Pancreas (tissue), 10 donors: Measurements from ENCODE around the gene TUNAR. TPM values are rescaled to one million over a fixed set of nuclear protein-coding genes. Genes with fewer than 3 reads are reported as not detected.

Experiments
- ATAC-seq, 4 donors: fragments of 200-7000 bp; cut with Tn5 transposase; one replicate each; pipeline versions ENCODE4 v1.8.0 to v1.9.1; 2020; ENCODE audit warnings: mild to moderate bottlenecking in 4 of 4, moderate library complexity in 4 of 4
- DNase-seq, 6 donors: peaks; one replicate each; pipeline ENCODE4 v3.0.0-alpha.2; 2020
- FAIRE-seq: peaks from 2 replicates; lab custom pipeline; 2012; peaks lifted over from hg19 to GRCh38; lab: Jason Lieb, UNC
- H3K27ac ChIP-seq, 4 donors: fragments of 200-600 bp; sonication (generic); 1 replicate in 3 of 4; 2 replicates in 1 of 4; pipeline versions ENCODE4 v1.5.0 to v1.8.0; 2020
- H3K27me3 ChIP-seq, 4 donors: fragments of 200-600 bp; one replicate each; pipeline ENCODE4 v1.8.0; 2021
- H3K36me3 ChIP-seq, 3 donors: fragments of 200-600 bp; sonication (generic) in 1 of 3; one replicate each; pipeline versions ENCODE4 v1.5.0 to v1.8.0; 2020 to 2021
- H3K4me1 ChIP-seq, 3 donors: fragments of 200-600 bp; one replicate each; pipeline ENCODE4 v1.8.0; 2021
- H3K4me3 ChIP-seq, 4 donors: fragments of 200-600 bp; sonication (generic) in 2 of 4; one replicate each; pipeline versions ENCODE4 v1.5.0 to v1.8.0; 2020 to 2021
- H3K9me3 ChIP-seq, 4 donors: fragments of 200-600 bp; one replicate each; pipeline ENCODE4 v1.8.0; 2021
- WGBS, 2 donors: extraction: QIAGEN DNeasy Blood & Tissue Kit; methylation state at CpG; one replicate each; pipeline ENCODE4 v1.1.7; 2013; 5-methylcytosine and 5-hydroxymethylcytosine counted together
- intact Hi-C, 3 donors: fragments of 100-400 bp; cut with DNase I; formaldehyde crosslinking; loops; one replicate each; pipeline versions ENCODE4 v1.11.1 to v1.14.2; 2022
- polyA plus RNA-seq, 2 donors: library from polyadenylated mRNA; stranded (reverse); fragments of 200-250 nt; gene quantifications; one replicate each; pipeline ENCODE4 v1.2.3, GENCODE V29; 2013
- total RNA-seq, 6 donors: library from RNA; stranded (reverse); fragmentation: NEBNext Ultra II Directional in 4 of 6; extraction: Animal tissue kit (Norgen Biotek cat#: 25700) in 4 of 6; gene quantifications; one replicate each; pipeline versions ENCODE4 v1.2.1 to v1.2.4, GENCODE V29; 2021 to 2023
- TF ChIP-seq, protein P1 (sequence below), 4 donors: fragments of 200-600 bp; sonication (generic) in 3 of 4; IDR thresholded peaks; one replicate each; pipeline versions ENCODE4 v1.5.0 to v1.8.0; 2021; ENCODE audit warnings: antibody characterized with exemption in 4 of 4
- donor health status: healthy with polysubstance abuse.
- donor health status: DM: no; HTN: no; CAD: no; lungs with moderate emphysema.
- donor health status: DM: no; HTN: no; CAD: no.
- donor health status: control.
- donor health status: control.
- donor health status: Bipolar disorder and iron deficiency.
- donor health status: DM: yes; HTN: yes; CAD: no.
- donor health status: DM: no; HTN: no; CAD: no.
- donor health status: DM: no; HTN: no; CAD: no.
- donor health status: DM: yes; HTN: yes; CAD: no.

Gene TUNAR
- total and polyA plus RNA-seq, 8 donors, result 0.23 to 12.7 (median 1.0) TPM

DNA sequence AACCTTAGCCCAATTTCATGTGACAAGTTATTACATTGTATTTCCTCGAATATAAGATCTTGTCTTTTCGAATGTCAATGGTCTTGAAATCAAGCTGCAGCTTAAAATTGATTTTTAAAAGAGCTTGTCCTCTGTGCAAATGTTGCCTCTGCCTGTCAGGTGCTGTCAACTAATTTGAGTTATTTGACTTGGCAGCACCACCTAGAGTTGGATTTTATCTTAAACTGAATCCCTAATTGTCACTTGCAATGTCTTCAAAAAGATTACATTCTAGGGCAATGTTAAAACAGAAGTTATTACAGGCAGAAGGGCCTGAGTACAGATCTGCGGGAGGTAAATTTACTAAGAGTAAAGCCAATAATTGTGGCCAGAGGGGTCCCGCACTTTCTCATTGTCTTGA lies 26.2 kb upstream of the TUNAR start:
- ATAC-seq, result no peak
- intact Hi-C loops, result no loop called here
- no peaks in the 10 kb centered on the region for H3K9me3 ChIP-seq
- TF ChIP-seq, protein P1, sequence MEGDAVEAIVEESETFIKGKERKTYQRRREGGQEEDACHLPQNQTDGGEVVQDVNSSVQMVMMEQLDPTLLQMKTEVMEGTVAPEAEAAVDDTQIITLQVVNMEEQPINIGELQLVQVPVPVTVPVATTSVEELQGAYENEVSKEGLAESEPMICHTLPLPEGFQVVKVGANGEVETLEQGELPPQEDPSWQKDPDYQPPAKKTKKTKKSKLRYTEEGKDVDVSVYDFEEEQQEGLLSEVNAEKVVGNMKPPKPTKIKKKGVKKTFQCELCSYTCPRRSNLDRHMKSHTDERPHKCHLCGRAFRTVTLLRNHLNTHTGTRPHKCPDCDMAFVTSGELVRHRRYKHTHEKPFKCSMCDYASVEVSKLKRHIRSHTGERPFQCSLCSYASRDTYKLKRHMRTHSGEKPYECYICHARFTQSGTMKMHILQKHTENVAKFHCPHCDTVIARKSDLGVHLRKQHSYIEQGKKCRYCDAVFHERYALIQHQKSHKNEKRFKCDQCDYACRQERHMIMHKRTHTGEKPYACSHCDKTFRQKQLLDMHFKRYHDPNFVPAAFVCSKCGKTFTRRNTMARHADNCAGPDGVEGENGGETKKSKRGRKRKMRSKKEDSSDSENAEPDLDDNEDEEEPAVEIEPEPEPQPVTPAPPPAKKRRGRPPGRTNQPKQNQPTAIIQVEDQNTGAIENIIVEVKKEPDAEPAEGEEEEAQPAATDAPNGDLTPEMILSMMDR (IDR thresholded peaks at IDR 0.05), result no peak
- H3K27me3 ChIP-seq, result no peaks in the 10 kb centered on the region
- 54 to 58% methylated on average over 4 of the region's 4 CpGs for WGBS, 2 donors
- no peak overlapping the region for H3K4me3 ChIP-seq
- DNase-seq, result no peak
- no peak overlapping the region for H3K27ac ChIP-seq
- FAIRE-seq, result no peak
- H3K36me3 ChIP-seq, result no peaks in the 10 kb centered on the region
- no peaks in the 10 kb centered on the region for H3K4me1 ChIP-seq

DNA sequence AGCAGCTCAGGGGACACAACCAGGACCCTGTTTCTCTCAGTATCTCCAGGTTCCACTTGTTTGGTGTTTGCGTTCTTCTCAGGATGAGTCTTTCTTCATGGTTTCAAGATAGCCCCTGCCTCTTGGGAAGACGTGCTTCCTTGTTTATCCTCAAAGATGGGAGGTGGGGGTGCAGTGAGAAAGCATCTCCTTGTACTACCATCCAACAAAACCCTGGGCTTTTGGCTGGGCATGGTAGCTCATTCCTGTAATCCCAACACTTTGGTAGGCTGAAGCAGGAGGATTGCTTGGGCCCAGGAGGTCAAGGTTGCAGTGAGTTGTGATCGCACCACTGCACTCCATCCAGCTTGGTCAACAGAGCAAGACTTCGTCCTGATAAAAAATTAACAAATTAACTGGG lies 21.0 kb upstream of the TUNAR start:
- DNase-seq (no peak), ATAC-seq (no peak), FAIRE-seq (no peak)
- TF ChIP-seq, protein P1 (IDR thresholded peaks at IDR 0.05), result no peak
- Histone ChIP-seq H3K4me3 (no peak overlapping the region), H3K27me3 (no peaks in the 10 kb centered on the region), H3K9me3 (no peaks in the 10 kb centered on the region), H3K36me3 (no peaks in the 10 kb centered on the region), H3K27ac (no peak overlapping the region), H3K4me1 (no peaks in the 10 kb centered on the region)
- WGBS, 2 donors, result 63 to 65% methylated on average over 4 of the region's 4 CpGs
- intact Hi-C loops, result no loop called here

DNA sequence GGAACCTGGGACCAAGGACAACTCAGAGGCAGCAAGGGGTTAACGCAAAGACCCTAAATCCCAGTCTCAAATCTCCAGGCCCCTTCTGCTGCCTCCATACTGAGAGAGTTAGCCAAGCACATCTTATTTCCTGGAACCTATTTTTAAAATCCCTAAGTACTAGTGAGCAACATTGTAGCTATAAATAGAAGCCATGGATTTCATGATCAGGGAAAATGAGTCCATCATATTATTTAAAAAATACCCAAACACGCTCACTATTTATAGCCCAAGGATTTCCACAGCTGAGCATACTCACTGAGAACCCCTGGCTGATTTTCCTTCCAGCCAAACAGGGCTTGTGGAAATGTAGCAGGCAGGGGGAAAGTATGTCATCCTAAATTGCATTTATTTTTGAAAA lies 19.4 kb upstream of the TUNAR start:
- TF ChIP-seq, protein P1 (IDR thresholded peaks at IDR 0.05), result no peak
- Histone ChIP-seq H3K27me3 (no peaks in the 10 kb centered on the region), H3K27ac (no peak overlapping the region), H3K36me3 (no peaks in the 10 kb centered on the region), H3K4me1 (no peaks in the 10 kb centered on the region), H3K9me3 (no peaks in the 10 kb centered on the region), H3K4me3 (no peak overlapping the region)
- no peak for ATAC-seq
- WGBS, 2 donors, result 41 to 65% methylated on average over 2 of the region's 2 CpGs
- intact Hi-C loops, result no loop called here
- no peak for DNase-seq
- no peak for FAIRE-seq

DNA sequence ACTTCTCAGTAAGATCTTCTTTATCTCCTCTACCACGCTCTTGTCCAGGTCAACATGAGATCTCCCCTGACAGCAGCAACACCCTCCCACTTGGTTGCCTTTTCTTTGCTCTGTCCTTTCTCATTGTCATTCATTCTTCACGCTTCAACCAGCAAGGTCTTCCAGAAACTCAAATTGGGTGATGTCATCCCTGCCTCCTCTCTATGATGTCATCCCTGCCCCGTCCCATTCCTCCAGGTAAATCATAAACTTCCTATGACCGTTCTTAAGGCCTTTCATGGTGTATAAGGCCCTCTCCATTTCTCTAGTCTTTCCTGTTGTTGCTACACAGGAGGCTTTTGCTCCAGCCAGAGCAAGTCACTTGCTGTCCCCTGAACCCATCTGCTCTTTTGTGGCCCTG lies 17.7 kb upstream of the TUNAR start:
- no peaks in the 10 kb centered on the region for H3K4me1 ChIP-seq
- H3K36me3 ChIP-seq, result no peaks in the 10 kb centered on the region
- H3K9me3 ChIP-seq, result no peaks in the 10 kb centered on the region
- intact Hi-C loops, result no loop called here
- H3K27ac ChIP-seq, result no peak overlapping the region
- H3K27me3 ChIP-seq, result no peaks in the 10 kb centered on the region
- ATAC-seq, result no peak
- TF ChIP-seq, protein P1 (IDR thresholded peaks at IDR 0.05), result no peak
- WGBS, 2 donors, result 49 to 59% methylated on average over 4 of the region's 4 CpGs
- no peak overlapping the region for H3K4me3 ChIP-seq
- no peak for FAIRE-seq
- DNase-seq, result no peak

DNA sequence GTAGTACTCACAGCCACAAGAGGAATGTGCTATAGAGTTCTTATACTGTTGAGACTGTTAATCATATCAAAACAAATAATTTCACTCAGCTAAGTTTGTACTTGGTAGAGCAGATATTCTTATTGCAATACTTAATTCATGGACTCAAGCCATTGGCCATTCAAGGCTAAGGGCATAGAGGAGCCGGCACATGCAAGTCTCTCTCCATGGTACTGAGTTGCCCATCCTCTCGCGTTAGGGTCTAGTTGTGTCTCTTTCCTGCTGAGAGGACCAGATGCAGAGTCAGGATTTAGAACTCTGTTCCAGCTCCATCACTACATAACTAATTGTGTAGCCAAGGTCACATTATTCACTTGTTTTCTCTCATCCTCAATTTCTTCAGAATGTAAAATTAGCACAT lies 14.4 kb upstream of the TUNAR start:
- TF ChIP-seq, protein P1 (IDR thresholded peaks at IDR 0.05), result no peak
- ATAC-seq, result no peak
- Histone ChIP-seq H3K9me3 (no peaks in the 10 kb centered on the region), H3K4me3 (no peak overlapping the region), H3K27me3 (no peaks in the 10 kb centered on the region), H3K4me1 (no peaks in the 10 kb centered on the region), H3K36me3 (no peaks in the 10 kb centered on the region), H3K27ac (no peak overlapping the region)
- intact Hi-C loops, result no loop called here
- no peak for FAIRE-seq
- WGBS, 2 donors, result 4 to 9% methylated on average over 3 of the region's 3 CpGs
- DNase-seq, result no peak
